SK-N-SH (cell line): ENCODE data around the gene KRTAP19-7. TPM values are rescaled to one million over a fixed set of nuclear protein-coding genes. Genes with fewer than 3 reads are reported as not detected.

Experiments used
- CTCF ChIA-PET: fragments of 300-600, 350-600 bp; formaldehyde crosslinking; extraction: SDS; loops from one replicate; lab custom pipeline; 2021; lab: Yijun Ruan, JAX
- POLR2A ChIA-PET: fragments of 350-600 bp; sonication (Branson Sonifier 250); formaldehyde crosslinking; extraction: SDS; loops from one replicate; lab custom pipeline; 2020; ENCODE audit warnings: antibody characterized with exemption, inconsistent platforms; lab: Yijun Ruan, JAX
- DNase-seq: peaks from one replicate; pipeline ENCODE4 v3.0.0; 2012
- H2AFZ ChIP-seq: fragments of 200-600 bp; sonication (generic); 2 replicates; pipeline ENCODE4 v1.8.1; 2016; ENCODE audit warnings: antibody characterized with exemption, mild to moderate bottlenecking, low read depth
- H3F3A ChIP-seq: fragments of 200-600 bp; sonication (generic); replicated peaks from 2 replicates; pipeline ENCODE3; 2016; ENCODE audit warnings: antibody characterized with exemption, mild to moderate bottlenecking; ENCODE audit not compliant: insufficient read depth
- H3K27ac ChIP-seq, 2 experiments: fragments of 200-500 bp in 1 of 2; fragments of 200-600 bp in 1 of 2; sonication (Bioruptor generic) in 1 of 2; sonication (generic), shearing (Covaris generic) in 1 of 2; 2 replicates each; pipeline versions ENCODE4 v1.5.1 to v1.6.1; 2014 to 2016; ENCODE audit warnings: low read depth in 2 of 2, inconsistent platforms in 1 of 2, low read length in 1 of 2, mild to moderate bottlenecking in 1 of 2, mixed read lengths in 1 of 2
- H3K27me3 ChIP-seq: fragments of 200-600 bp; sonication (generic), shearing (Covaris generic); 2 replicates; pipeline ENCODE4 v1.6.1; 2016; ENCODE audit warnings: mixed run types; ENCODE audit not compliant: insufficient read depth
- H3K36me3 ChIP-seq, 2 experiments: fragments of 200-500 bp in 1 of 2; fragments of 200-600 bp in 1 of 2; sonication (Bioruptor generic) in 1 of 2; sonication (generic) in 1 of 2; replicated peaks in 1 of 2; 2 replicates each; pipeline versions ENCODE3 to v1.5.1; 2014 to 2016; ENCODE audit warnings: low read length in 1 of 2, mild to moderate bottlenecking in 1 of 2; ENCODE audit not compliant: insufficient read depth in 2 of 2, control insufficient read depth in 1 of 2
- H3K4me1 ChIP-seq, 2 experiments: fragments of 200-500 bp in 1 of 2; fragments of 200-600 bp in 1 of 2; sonication (Bioruptor generic) in 1 of 2; sonication (generic), shearing (Covaris generic) in 1 of 2; 2 replicates each; pipeline versions ENCODE4 v1.5.1 to v1.6.1; 2014 to 2016; ENCODE audit warnings: low read depth in 1 of 2, low read length in 1 of 2, mixed run types in 1 of 2; ENCODE audit not compliant: insufficient read depth in 2 of 2, control insufficient read depth in 1 of 2
- H3K4me2 ChIP-seq: fragments of 200-600 bp; sonication (generic), shearing (Covaris generic); 2 replicates; pipeline ENCODE4 v1.6.1; 2017; ENCODE audit warnings: mixed run types
- H3K4me3 ChIP-seq, 2 experiments: fragments of 200-500 bp in 1 of 2; fragments of 200-600 bp in 1 of 2; sonication (Bioruptor generic) in 1 of 2; sonication (generic), shearing (Covaris generic) in 1 of 2; 2 replicates each; pipeline versions ENCODE4 v1.5.1 to v1.8.1; 2014 to 2016; ENCODE audit warnings: low read depth in 2 of 2, inconsistent platforms in 1 of 2, low read length in 1 of 2, mild to moderate bottlenecking in 1 of 2, mixed read lengths in 1 of 2, moderate library complexity in 1 of 2
- H3K79me2 ChIP-seq: fragments of 200-600 bp; sonication (generic); 2 replicates; pipeline ENCODE4 v1.8.1; 2017; ENCODE audit warnings: mild to moderate bottlenecking; ENCODE audit not compliant: insufficient read depth
- H3K9ac ChIP-seq: fragments of 200-600 bp; sonication (generic); 2 replicates; pipeline ENCODE4 v1.6.1; 2017; ENCODE audit warnings: mixed run types
- H3K9me2 ChIP-seq: fragments of 200-600 bp; sonication (generic); 2 replicates; pipeline ENCODE4 v1.6.1; 2017; ENCODE audit warnings: mixed run types
- H3K9me3 ChIP-seq: fragments of 200-600 bp; sonication (generic); 2 replicates; pipeline ENCODE4 v1.6.1; 2017; ENCODE audit warnings: mixed run types, mild to moderate bottlenecking, moderate library complexity
- H4K20me1 ChIP-seq: fragments of 200-600 bp; sonication (generic); 2 replicates; pipeline ENCODE4 v1.6.1; 2017; ENCODE audit warnings: mild to moderate bottlenecking, mixed run types; ENCODE audit not compliant: insufficient read depth
- CTCF ChIP-seq: fragments of 200-600 bp; sonication (generic); IDR thresholded peaks from 2 replicates; pipeline ENCODE4 v1.6.1; 2017; ENCODE audit warnings: antibody characterized with exemption, mild to moderate bottlenecking, moderate library complexity
- EP300 ChIP-seq, 2 experiments: IDR thresholded peaks; 2 replicates each; pipeline versions ENCODE4 v1.4.0 to v1.6.1; 2012; ENCODE audit warnings: borderline replicate concordance in 1 of 2, low read depth in 1 of 2, low read length in 1 of 2
- GATA2 ChIP-seq: sonication (generic); formaldehyde crosslinking; IDR thresholded peaks from 2 replicates; pipeline ENCODE4 v1.5.0; 2020; ENCODE audit warnings: mild to moderate bottlenecking, missing genetic modification reagents
- IRF3 ChIP-seq: fragments of 150-350 bp; IDR thresholded peaks from 2 replicates; pipeline ENCODE4 v1.6.1; 2016; ENCODE audit warnings: mild to moderate bottlenecking, low read depth, low read length
- JUND ChIP-seq: IDR thresholded peaks from 2 replicates; pipeline ENCODE4 v1.4.0; 2012
- MEF2A ChIP-seq: IDR thresholded peaks from 2 replicates; pipeline ENCODE4 v1.4.0; 2012; ENCODE audit warnings: low read depth, borderline replicate concordance
- NRF1 ChIP-seq: IDR thresholded peaks from 2 replicates; pipeline ENCODE4 v1.6.1; 2012; ENCODE audit warnings: low read depth, mild to moderate bottlenecking, low read length
- RCOR1 ChIP-seq: fragments of 150-350 bp; IDR thresholded peaks from 2 replicates; pipeline ENCODE4 v1.6.1; 2017; ENCODE audit warnings: antibody characterized with exemption, low read length
- RFX5 ChIP-seq: IDR thresholded peaks from 2 replicates; pipeline ENCODE4 v1.6.1; 2012; ENCODE audit warnings: mild to moderate bottlenecking, improper control_type of control experiment, low read length
- TEAD4 ChIP-seq: IDR thresholded peaks from 2 replicates; pipeline ENCODE4 v1.4.0; 2012; ENCODE audit warnings: mild to moderate bottlenecking, borderline replicate concordance; ENCODE audit not compliant: insufficient read depth
- YY1 ChIP-seq: IDR thresholded peaks from 2 replicates; pipeline ENCODE4 v1.4.0; 2012; ENCODE audit warnings: low read depth, mild to moderate bottlenecking
- polyA plus RNA-seq, 3 experiments: library from polyadenylated mRNA; depleted of rRNA; stranded (reverse); fragments of >200 nt; gene quantifications; 2 replicates each; pipeline ENCODE4 v1.2.3, GENCODE V29; 2012

KRTAP19-7 gene
- polyA plus RNA-seq, 1 of the 3 experiments (the other 2 are of a cell fraction) = not detected

- Histone ChIP-seq H3K79me2 (no peaks in the 10 kb centered on the region), H3K36me3 (no peaks in the 10 kb centered on the region)
These were observed 16.7 kb upstream of the KRTAP19-7 start for GRCh38 chr21:30577766-30578165.

DNA sequence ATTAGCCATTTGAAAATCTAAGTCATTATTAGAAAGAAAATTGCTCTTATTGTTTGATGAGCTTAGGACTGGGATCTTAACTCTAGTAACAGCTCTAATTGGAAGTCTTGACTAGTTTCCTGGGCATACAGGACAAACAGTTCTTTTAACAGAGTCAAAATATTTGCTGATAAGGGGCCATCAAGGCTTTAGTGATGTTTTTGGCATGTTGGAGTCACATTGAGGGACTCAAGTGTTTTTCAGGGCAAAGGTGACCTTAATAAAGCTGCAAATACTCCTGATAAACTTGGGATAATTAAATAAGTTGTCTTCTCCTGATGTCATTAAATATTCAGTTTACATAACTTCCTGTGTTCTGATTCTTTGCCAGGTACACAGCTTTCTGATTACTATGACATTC lies 6.5 kb upstream of the KRTAP19-7 start:
- Histone ChIP-seq H3K9ac (no peak overlapping the region), H3F3A (no peaks in the 10 kb centered on the region), H3K4me1 (no peaks in the 10 kb centered on the region), H3K79me2 (no peaks in the 10 kb centered on the region), H4K20me1 (no peaks in the 10 kb centered on the region), H2AFZ (no peak overlapping the region), H3K9me2 (no peaks in the 10 kb centered on the region), H3K27ac (no peak overlapping the region), H3K9me3 (no peaks in the 10 kb centered on the region), H3K27me3 (no peaks in the 10 kb centered on the region), H3K36me3 (no peaks in the 10 kb centered on the region), H3K4me3 (no peak overlapping the region), H3K4me2 (no peak overlapping the region)
- ChIA-PET POLR2A (no interaction called here), CTCF (no interaction called here)
- DNase-seq = no peak
- TF ChIP-seq MEF2A (no peak), CTCF (no peak), NRF1 (no peak), RCOR1 (no peak), IRF3 (no peak), JUND (no peak), EP300 (IDR thresholded peaks at IDR 0.05; ENCODE audit: borderline replicate concordance in 1 of 2, low read depth in 1 of 2, low read length in 1 of 2) (no peak)

More at GRCh38 chr21:30577766-30578165, 16.7 kb upstream of the KRTAP19-7 start:
- CTCF ChIA-PET = no interaction called here
- Histone ChIP-seq H3F3A (no peaks in the 10 kb centered on the region), H4K20me1 (no peaks in the 10 kb centered on the region), H3K4me1 (no peaks in the 10 kb centered on the region), H3K27ac (no peak overlapping the region), H3K4me2 (no peak overlapping the region), H3K4me3 (no peak overlapping the region), H3K9me3 (no peaks in the 10 kb centered on the region), H3K9me2 (no peaks in the 10 kb centered on the region), H2AFZ (no peak overlapping the region), H3K27me3 (no peaks in the 10 kb centered on the region; the same call in 1 of the 2 replicates), H3K9ac (no peak overlapping the region)
- POLR2A ChIA-PET = no interaction called here
- DNase-seq = no peak
- TF ChIP-seq RFX5 (no peak), YY1 (no peak), TEAD4 (no peak), RCOR1 (no peak), GATA2 (CRISPR knock-in tag) (no peak)
